ENCODE data around the gene EXOG.

Gene EXOG

GRCh38 chr3:38545983-38546382 lies 49.8 kb downstream of the EXOG start:
- no peak for DNase-seq (ENCODE audit: low spot score)

DNA sequence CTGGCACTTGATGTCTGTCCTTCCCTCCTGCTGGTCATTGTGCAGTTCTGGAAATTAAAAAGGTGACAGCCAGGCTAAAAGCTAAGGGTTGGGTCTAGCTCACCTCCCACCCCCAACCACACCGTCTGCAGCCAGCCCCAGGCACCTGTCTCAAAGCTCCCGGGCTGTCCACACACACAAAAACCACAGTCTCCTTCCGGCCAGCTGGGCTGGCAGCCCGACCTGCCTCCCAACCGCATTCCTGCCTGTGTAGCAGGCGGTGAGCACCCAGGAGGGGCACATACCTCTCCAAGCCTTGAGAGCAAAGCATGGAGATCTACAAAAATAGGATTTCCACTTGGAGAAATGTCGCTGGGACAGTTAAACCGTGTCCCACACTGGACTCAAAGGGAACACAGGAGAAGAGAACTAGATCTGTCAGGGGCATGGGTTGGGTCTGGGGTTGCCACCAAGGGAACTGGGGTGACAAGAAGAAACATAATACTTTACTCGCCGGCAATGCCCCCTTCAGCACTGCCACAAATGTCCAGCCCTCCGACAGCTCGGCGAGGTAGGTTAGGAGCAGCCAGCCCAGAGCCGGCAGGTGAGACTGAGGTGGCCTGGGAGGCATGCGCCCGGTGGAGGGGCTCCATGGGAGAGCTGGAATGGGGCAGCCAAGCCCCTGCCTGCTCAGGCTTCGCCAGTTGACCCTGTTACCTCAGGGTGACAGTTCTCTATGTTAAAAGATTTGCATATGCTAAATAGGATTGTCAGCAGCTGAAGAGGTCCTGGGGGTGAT lies 52.2 kb downstream of the EXOG start:
- DNase-seq (ENCODE audit: low spot score), result no peak

DNA sequence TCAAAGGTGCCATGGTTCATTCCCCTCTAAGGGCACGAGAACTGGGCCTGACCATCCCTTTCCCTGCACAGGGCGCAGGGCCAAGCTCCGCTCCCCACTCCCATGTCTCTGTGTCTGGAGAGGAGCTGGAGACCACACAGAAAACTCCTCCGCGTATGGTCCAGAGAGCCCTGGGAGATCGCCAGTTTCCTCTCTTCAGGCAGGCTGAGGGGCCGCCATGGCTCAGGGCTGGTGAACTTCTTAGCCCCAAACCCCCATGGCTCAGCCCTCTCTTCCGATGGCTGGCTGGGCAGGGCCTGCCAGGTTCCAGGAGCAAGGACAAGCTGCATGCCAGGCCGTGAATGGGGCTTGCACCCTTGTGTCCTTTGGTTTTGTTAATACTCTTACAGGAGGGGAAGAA lies 52.9 kb downstream of the EXOG start:
- no peak for DNase-seq (ENCODE audit: low spot score)

DNA sequence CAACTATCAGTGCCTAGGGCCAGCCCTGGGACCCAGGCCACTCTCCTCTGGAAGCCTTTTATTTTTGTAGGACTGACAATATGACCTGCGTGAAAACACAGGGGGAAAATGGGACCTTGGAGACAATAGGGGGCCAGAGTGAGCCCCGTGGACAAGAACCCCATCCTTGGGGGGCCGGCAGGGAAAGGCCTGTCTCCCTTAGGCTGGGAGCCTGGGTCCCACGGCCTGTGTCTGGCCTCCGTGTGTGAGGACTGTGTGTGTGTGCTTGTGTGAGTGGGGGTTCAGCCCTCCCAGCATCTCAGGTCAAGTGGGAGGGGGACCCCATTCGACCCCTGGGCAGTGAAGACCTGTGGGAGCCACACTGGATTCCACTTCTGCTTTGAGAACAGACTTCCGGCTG lies 53.3 kb downstream of the EXOG start:
- no peak for DNase-seq (ENCODE audit: low spot score)

DNA sequence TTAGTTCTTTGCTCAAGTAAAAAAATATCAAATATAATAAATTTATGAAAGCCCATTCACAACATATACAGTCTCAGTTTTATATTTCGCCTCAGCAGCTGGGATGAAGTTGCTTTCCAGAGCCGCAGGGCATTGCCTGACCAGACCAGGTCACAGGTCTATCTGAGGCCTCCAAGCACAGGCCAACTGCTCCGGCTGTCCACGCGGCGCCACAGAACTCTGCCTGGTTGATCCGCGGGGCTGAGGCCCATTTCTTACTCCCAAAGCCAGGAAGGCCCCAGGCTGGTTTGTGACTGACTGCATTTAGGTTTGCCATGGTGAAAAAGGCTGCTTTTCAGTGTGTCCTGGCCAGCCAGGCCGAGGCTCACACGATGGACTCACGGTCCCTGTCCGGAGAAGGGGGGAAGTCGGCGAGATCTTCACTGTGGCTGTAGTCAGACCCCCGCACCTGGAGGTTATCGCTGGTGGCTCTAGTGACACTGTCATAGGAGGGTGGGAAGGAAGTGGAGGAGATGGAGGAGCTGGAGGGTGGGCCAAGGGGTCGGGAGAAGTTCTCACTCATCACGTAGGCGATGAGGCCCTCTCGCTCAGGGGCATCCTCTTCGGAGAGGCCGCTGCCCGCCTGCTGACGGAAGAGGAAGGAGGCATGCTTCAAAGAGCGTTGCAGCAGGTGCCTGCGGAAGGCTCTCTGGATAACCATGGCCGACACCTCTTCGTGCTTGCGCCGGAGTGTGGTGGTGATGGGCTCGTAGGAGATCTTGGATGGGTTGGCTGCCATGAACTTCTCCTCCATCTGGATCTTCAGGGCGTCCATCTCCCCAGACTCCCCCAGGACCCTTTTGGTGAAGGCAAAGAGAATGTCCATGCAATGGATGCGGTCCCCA lies 54.1 kb downstream of the EXOG start:
- DNase-seq (ENCODE audit: low spot score), result no peak

- DNase-seq (ENCODE audit: low spot score), result no peak
These were observed 55.1 kb downstream of the EXOG start for GRCh38 chr3:38551026-38551832.

- no peak for DNase-seq (ENCODE audit: low spot score)
These were observed 56.2 kb downstream of the EXOG start for GRCh38 chr3:38552364-38552763.

- DNase-seq (ENCODE audit: low spot score), result no peak
These were observed 56.9 kb downstream of the EXOG start for GRCh38 chr3:38553071-38553470.

DNA sequence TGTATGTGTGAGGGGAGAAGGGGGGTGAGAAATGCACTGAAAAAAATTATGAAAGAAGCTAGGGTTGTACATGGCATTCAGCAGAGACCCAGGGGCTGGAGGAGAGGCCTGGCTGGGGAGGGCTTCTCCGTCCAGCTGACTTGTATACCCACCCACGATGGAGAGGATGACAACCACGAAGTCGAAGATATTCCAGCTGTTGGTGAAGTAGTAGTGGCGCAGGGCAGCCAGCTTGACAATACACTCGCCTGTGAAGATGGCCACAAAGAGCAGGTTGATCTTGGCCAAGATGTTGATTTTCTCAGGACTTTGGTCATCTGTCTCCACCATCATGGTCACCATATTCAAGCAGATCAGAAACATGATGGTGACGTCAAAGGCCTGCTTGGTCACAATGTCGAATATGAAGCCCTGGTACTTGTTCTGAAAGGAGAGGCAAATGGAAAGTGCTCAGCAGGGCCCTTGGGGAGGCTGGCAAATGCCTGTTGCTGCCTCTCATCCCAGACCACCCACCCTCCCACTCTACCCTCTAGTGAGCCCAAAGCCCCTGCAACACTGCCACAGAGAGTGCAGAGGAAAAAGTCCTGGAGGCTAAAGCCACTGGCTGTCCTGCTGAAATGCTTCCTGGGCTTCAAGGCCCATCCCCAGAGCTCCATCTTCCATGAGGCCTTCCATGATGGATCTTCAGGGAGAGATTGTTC lies 58.1 kb downstream of the EXOG start:
- no peak for DNase-seq (ENCODE audit: low spot score)

- no peak for DNase-seq (ENCODE audit: low spot score)
These were observed 59.2 kb downstream of the EXOG start for GRCh38 chr3:38555149-38555840.

DNA sequence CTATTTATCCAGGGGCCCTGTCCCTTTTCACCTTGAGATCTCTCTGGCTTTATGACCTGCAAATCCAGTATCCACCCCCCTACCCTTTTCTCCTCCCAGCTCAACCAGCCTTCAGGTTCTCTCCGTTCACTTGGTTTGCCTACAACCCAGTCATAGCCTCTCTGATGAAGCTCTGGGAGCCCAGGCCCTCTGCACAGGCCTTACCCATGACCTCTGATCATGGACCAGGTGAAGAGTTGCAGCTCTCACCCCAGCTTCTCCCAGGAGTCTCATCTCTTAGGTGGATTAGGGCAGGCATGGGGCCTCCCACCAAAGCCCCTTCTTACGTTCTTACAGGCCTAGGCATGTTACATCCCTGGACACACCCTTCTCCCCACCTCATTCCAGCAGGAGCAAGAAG lies 59.8 kb downstream of the EXOG start:
- DNase-seq (ENCODE audit: low spot score), result no peak

DNA sequence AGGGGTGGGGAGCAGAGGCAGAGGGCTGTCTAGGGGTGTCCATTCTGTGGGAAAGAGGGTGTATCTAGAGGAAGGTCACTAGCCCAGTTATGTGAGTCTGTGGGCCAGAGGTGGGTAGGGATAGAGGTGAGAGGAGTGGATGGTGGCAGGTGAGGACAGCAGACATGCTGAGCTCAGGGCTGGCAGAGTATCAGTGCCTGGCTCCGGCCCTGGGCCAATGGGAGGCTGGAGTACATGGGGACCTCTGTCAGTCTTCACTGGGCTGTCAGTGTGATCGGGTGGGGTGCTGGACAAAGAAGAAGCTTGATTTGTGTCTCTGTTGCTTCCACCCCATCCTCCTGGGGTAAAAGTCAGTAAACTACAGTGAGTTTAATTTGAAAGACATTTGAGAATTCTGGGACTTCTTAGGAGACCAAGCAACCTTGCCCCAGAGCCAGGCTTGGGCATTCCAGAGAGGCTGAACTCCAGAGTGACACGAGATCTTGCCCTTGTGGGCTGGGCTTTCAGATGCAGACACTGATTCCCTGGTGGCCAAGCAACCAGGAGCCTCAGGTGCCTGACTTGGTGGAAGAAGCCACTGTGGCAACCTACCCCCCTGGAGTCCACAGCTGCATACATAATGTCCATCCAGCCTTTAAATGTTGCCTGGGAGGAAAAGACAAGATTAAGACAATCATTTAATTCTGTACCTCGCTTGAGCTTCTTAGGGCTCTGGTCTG lies 60.7 kb downstream of the EXOG start:
- no peak for DNase-seq (ENCODE audit: low spot score)

- DNase-seq (ENCODE audit: low spot score), result no peak
These were observed 62.7 kb downstream of the EXOG start for GRCh38 chr3:38558864-38559263.

- DNase-seq (ENCODE audit: low spot score), result no peak
These were observed 64.1 kb downstream of the EXOG start for GRCh38 chr3:38560284-38560683.

- no peak for DNase-seq (ENCODE audit: low spot score)
These were observed 65.0 kb downstream of the EXOG start for GRCh38 chr3:38560996-38561717.

DNA sequence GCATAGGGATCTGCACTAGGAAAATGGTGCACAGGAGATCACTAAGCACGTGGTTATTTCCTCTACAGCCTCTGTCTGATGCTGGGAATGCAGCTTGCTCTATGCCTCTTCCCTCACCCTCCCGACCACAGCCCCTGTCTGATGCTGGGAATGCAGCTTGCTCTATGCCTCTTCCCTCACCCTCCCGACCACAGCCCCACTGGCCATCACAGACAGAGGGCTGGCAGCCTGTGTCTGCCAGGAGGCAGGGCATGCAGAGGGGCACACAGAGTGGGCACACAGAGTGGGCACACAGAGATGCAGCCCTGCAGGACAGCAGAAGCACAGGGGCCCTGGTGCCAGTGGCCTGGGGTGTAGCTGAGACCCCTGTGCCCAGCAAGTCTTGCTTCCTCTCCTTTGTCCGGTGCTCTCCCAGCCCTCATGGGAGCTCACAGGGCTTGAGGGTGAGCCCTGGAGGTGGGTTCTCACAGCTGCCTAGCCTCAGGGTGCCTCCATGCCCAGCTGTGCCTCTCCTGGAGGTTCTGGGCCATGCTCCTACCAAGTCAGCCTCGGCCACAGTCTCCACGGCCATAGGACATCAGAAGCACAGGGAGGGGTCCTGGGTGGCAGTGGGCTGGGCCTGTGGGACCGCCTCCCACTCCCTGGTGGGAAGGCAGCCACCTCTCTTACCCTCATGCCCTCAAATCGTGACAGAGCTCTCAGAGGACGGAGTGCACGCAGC lies 65.8 kb downstream of the EXOG start:
- DNase-seq (ENCODE audit: low spot score), result no peak

GRCh38 chr3:38562467-38562925 lies 66.4 kb downstream of the EXOG start:
- DNase-seq (ENCODE audit: low spot score), result no peak

DNA sequence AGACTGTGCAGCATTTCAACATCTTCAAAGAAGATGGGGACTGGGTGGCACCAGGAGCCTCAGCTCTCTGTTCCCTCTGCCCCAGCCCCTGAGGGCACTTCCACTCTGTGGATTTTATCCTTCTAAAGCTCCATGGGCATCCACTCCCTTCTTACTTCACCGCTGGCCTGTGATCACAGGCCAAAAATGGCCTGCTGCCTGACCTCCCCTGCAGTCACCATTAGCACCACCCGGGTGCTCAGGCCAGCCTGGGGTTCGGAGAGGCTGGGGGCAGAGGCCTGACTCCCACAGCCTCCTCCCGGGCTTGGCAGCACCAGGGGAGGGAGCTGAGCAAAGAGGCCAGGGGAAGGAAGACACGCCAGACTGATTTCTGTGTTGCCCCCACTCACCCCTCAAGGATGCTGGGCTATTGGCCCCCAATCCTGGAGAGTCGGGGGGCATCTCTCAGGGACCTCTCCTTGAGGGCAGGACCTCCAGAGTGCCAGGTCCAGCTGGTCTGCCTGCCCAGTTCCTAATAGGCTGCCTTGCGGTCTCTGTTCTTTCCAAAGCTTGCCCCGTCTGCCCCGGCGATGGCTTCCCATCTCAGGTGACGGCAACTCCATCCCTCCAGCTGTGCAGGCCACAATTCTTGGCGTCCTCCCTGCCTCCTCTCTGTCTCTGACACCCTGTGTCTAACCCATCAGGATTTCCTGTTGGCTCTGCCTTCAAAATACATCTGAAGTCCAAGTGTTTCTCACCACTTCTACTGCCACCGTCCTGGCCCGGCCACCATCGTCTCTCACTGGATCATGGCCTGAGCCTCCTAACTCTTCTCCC lies 67.1 kb downstream of the EXOG start:
- DNase-seq (ENCODE audit: low spot score), result no peak

All from activated CD4-positive, alpha-beta T cell treated with anti-CD3 and anti-CD28 coated beads, Interleukin-2, Interleukin-4, amounts not matched to agents 100 ng/mL and 50 ng/mL, durations not matched to agents 16 hours and 8 hours (primary cell).